ENCODE data around the gene UQCRHL.

The UQCRHL gene

DNA sequence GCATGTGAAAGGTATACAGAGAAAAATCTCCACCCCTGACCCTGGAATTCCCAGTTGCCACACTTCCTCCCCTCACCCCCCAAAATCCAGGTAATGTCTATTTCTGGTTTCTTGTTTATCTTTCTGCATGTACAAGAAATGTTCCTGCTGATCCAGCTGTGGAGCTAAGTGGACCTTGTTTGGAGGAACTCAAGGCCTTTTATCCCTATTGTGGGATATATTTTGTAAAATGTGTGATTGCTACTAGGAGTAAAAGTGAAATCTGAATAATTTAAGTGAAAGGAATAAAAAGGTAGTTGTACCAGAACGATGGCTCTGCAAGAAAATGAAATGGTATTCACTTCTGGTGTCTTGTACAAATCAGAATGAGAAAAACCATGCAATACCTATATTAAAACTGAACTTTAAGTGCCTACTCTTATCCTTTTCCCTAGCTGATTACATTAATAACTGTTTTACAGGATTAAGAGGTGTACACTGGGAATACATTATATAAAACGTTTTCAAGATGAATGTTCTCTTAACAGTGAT, 43.1 kb upstream of the UQCRHL start:
- no peak for TF ChIP-seq SIN3A (IDR thresholded peaks at IDR 0.05; ENCODE audit: borderline replicate concordance, insufficient read depth, low read length)
- TF ChIP-seq, protein P1, sequence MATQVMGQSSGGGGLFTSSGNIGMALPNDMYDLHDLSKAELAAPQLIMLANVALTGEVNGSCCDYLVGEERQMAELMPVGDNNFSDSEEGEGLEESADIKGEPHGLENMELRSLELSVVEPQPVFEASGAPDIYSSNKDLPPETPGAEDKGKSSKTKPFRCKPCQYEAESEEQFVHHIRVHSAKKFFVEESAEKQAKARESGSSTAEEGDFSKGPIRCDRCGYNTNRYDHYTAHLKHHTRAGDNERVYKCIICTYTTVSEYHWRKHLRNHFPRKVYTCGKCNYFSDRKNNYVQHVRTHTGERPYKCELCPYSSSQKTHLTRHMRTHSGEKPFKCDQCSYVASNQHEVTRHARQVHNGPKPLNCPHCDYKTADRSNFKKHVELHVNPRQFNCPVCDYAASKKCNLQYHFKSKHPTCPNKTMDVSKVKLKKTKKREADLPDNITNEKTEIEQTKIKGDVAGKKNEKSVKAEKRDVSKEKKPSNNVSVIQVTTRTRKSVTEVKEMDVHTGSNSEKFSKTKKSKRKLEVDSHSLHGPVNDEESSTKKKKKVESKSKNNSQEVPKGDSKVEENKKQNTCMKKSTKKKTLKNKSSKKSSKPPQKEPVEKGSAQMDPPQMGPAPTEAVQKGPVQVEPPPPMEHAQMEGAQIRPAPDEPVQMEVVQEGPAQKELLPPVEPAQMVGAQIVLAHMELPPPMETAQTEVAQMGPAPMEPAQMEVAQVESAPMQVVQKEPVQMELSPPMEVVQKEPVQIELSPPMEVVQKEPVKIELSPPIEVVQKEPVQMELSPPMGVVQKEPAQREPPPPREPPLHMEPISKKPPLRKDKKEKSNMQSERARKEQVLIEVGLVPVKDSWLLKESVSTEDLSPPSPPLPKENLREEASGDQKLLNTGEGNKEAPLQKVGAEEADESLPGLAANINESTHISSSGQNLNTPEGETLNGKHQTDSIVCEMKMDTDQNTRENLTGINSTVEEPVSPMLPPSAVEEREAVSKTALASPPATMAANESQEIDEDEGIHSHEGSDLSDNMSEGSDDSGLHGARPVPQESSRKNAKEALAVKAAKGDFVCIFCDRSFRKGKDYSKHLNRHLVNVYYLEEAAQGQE (IDR thresholded peaks at IDR 0.05; ENCODE audit: insufficient read depth in 1 of 2, low read depth in 2 of 2, low read length in 2 of 2): no peak
- TF ChIP-seq TAF1 (IDR thresholded peaks at IDR 0.05; ENCODE audit: borderline replicate concordance, insufficient read depth, low read length): no peak
- no peak for TF ChIP-seq FOXP2 (optimal IDR thresholded peaks at IDR 0.05; ENCODE audit: borderline replicate concordance, extremely low read depth, extremely low read length, insufficient read depth)
- TF ChIP-seq POLR2AphosphoS5 (IDR thresholded peaks at IDR 0.05; ENCODE audit: low read depth, low read length): no peak

DNA sequence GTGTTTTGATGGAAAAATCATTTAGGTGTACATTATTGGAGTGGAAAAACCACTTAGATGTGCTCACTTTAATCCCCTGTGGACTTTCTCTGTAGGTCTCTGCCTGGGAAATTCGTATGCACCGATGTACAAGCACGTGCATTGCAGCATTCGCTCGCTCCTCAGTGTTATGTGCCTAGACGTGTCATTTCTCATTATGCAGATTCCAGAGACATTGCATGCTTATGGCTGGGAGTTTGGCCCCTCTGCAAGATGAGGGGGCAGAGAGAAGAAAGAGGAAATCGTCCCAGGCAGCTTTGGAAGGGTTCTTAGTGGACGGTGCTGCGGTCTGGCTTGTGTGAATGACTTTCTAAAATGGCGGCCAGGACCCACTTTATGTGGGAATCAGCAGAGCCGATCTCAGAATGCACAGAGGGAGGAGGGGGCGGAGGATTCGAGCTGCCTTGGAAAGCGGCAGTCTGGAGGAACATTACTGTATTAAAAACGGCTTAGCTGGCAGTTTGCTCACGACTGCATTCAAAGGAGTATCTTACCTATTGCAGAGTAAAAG, 42.4 kb upstream of the UQCRHL start:
- TF ChIP-seq SIN3A (IDR thresholded peaks at IDR 0.05; ENCODE audit: borderline replicate concordance, insufficient read depth, low read length): peak; percentile 64; the same call in 1 of the 2 replicates
- TF ChIP-seq, protein P1 (IDR thresholded peaks at IDR 0.05; ENCODE audit: insufficient read depth in 1 of 2, low read depth in 2 of 2, low read length in 2 of 2): no peak

DNA sequence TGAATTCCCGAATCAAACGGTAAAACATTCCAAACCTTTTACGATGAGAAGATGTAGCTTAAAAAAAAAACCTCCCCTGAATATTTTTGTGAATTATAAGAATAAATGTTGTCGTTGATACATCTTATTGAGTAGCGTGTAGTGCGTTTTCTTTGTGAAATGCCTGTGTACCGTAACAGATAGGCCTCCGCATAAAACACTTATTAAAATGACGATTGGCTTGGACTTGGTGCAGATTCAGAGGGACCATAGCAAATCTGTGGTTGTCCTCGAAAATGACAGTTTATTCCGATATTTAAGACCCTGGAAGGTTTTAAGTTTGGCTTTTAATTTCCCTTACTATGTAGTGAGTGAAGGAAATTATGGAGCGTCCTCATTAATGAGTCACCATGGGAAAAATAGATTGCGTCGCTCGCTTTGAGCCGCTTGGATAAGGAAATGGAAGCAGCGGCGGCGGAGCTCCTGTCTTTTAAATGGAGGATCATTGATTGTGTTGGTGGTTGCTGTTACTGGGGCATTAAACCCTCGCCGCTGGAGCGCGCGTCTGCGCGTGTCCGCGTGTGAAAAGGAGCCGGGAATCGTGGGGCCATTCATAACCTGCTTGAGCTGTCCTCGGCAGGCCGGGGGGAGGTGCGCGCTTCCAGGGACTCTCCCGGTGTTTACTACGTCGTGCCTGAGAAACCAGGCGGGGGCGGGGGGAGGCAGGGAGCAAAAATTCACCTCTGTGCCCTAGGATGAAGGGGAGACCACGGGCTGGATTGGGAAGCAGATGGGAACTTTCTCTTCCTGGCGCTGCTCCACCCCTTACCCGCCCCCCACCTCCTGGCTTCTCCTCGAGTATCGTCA, 41.7 kb upstream of the UQCRHL start:
- TF ChIP-seq TAF1 (IDR thresholded peaks at IDR 0.05; ENCODE audit: borderline replicate concordance, insufficient read depth, low read length) (0 out of 2 replicates have a peak, but pooled peaks have one; percentile 3), POLR2AphosphoS5 (IDR thresholded peaks at IDR 0.05; ENCODE audit: low read depth, low read length) (peak; percentile 55; the same call in 1 of the 2 replicates), FOXP2 (optimal IDR thresholded peaks at IDR 0.05; ENCODE audit: borderline replicate concordance, extremely low read depth, extremely low read length, insufficient read depth) (peak; percentile 87), SIN3A (IDR thresholded peaks at IDR 0.05; ENCODE audit: borderline replicate concordance, insufficient read depth, low read length) (peak; percentile 89; the same call in 1 of the 2 replicates)
- TF ChIP-seq, protein P1 (IDR thresholded peaks at IDR 0.05; ENCODE audit: insufficient read depth in 1 of 2, low read depth in 2 of 2, low read length in 2 of 2): no peak

DNA sequence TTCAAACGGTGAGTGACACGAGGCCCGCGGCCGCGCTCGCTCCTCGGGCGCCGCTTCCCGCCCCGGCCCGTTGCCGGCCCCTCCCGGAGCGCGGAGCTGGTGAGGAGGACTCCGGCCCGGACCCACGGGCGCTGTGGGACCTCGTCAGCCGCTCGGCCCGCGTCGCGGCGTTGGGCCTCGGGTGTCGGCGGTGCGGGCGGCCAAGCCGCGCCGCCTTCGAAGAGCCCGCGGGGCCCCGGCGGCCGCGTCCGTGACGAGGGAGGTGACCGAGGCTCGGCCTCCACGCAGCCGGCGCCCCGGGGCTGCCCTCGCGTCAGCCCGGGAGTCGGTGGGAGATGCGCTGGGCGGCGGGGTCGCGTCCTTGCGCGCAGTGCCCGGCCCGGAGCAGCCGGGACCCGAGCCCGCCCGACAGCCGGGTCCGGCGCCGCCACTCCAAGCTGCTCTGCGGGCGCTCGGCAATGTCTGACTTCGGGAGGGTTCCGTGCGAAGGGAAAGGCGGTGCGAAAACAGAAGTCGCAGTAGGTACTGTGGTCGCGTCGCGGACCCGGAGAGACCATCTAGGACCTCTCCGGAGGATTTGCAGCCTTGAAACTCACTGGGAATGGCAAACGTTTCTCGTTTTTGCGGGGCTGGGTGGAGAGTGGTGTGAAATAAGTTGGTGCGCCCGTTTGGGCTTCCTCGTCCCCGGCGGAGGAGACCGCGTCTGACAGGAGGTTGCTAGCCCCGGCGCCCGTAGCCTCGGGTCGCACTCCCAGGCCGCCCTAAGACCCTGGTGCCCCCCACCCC, 40.9 kb upstream of the UQCRHL start:
- 0 out of 2 replicates have a peak, but pooled peaks have one; percentile 13 for TF ChIP-seq SIN3A (IDR thresholded peaks at IDR 0.05; ENCODE audit: borderline replicate concordance, insufficient read depth, low read length)
- TF ChIP-seq, protein P1 (IDR thresholded peaks at IDR 0.05; ENCODE audit: insufficient read depth in 1 of 2, low read depth in 2 of 2, low read length in 2 of 2): no peak

All from PFSK-1 (cell line).